ENCODE measurements around the gene GBP6.
"Not testable (repeated sequence)": the region's sequence is repeated elsewhere in the genome, so short reads cannot be mapped to it uniquely, and the experiment has no call there.

- not testable (repeated sequence) for TF ChIP-seq CTCF, POLR2A (IDR thresholded peaks at IDR 0.05)
These were observed 10.0 kb downstream of the GBP6 start for GRCh38 chr1:89373810-89374209.

All from heart left ventricle (tissue), 13 donors.